ENCODE data around the gene LUC7L3. TPM values are rescaled to one million over a fixed set of nuclear protein-coding genes. Genes with fewer than 3 reads are reported as not detected.
A peak's percentile ranks its signal among the peaks of the same experiment; 100 is the strongest.

Gene LUC7L3, protein sequence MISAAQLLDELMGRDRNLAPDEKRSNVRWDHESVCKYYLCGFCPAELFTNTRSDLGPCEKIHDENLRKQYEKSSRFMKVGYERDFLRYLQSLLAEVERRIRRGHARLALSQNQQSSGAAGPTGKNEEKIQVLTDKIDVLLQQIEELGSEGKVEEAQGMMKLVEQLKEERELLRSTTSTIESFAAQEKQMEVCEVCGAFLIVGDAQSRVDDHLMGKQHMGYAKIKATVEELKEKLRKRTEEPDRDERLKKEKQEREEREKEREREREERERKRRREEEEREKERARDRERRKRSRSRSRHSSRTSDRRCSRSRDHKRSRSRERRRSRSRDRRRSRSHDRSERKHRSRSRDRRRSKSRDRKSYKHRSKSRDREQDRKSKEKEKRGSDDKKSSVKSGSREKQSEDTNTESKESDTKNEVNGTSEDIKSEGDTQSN
- total RNA-seq, result 111 and 113 TPM in 2 replicates
- 42.3 and 70.9 TPM in 2 replicates for polyA plus RNA-seq
- 43.6 and 47.2 TPM in 2 replicates for polyA plus RNA-seq (2011; cell fraction: cytosol; rRNA removed)
- polyA plus RNA-seq (2011; cell fraction: nucleus; rRNA removed), result 299 and 437 TPM in 2 replicates
- 108 and 113 TPM in 2 replicates for polyA plus RNA-seq (2012)
- polyA minus RNA-seq, result 43.9 and 55.7 TPM in 2 replicates
- polyA minus RNA-seq (2011; cell fraction: cytosol; rRNA and poly(A)+ RNA removed), result 12.1 TPM
- 95.7 and 120 TPM in 2 replicates for polyA minus RNA-seq (2011; cell fraction: nucleus; rRNA and poly(A)+ RNA removed)
- percentile 98 among the genes with signal in this experiment for Bru-seq, nascent RNA
- BruChase-seq, experiment 1, labeled RNA remaining after a 6-hour chase, result percentile 96 among the genes with signal in this experiment
- BruChase-seq, experiment 2, labeled RNA remaining after a 2-hour chase, result percentile 97 among the genes with signal in this experiment
- long read RNA-seq, full-length matches to known transcripts, result 85 of 165 reads
- long read RNA-seq, partial matches to known transcripts, result 45 of 165 reads
- long read RNA-seq, other reads (novel, unspliced or antisense), result 35 of 165 reads

DNA sequence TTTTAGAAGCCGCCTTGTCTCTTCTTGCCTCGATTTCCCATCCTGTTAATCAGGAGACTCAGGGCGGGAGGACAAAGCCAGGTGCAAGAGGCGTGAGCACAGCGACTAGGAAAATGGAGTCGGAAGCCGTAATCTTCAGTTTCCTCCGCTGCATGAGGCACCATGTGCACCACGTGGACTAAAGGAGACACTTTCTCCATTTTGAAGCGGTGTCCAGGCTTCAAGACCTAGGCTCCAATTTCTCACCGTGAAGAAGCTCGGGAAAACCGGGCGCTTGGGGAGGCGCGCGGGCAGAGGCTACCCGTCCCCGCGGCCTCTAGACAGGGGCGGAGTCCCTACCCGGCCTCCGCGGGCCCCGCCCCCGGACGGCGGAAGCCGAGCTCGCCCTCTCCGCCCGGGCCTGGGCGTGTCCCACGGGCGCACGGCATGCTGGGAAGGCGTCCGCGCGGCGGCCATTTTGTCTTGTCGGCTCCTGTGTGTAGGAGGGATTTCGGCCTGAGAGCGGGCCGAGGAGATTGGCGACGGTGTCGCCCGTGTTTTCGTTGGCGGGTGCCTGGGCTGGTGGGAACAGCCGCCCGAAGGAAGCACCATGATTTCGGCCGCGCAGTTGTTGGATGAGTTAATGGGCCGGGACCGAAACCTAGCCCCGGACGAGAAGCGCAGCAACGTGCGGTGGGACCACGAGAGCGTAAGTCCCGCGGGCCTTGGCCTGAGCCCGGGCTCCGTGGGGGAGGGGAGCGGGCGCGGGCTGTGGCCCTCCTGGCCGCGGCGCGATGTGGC, at the start of gene LUC7L3:
Gene LUC7L3, plus strand, starts transcription at position 460 of the 780 bp plus-strand sequence. Its CDS starts 130 bp downstream, at position 590.
- H3K27me3 ChIP-seq (ENCODE audit: control insufficient read depth in 2 of 2, insufficient read depth in 2 of 2, low read length in 2 of 2), result no peaks in the 10 kb centered on the region
- peaks cover 11% of the 10 kb centered on the region for H4K20me1 ChIP-seq (replicated peaks; ENCODE audit: control insufficient read depth, extremely low read depth, insufficient read depth, low read length)
- TSS peak; percentile 98 for BruUV-seq (replicated peaks)
- DNase-seq (ENCODE audit: low read depth, low spot score) (peak; percentile 96), FAIRE-seq (peak; percentile 81)
- H3K4me3 ChIP-seq (replicated peaks in 1 of 3; ENCODE audit: insufficient read depth in 1 of 3, low read depth in 1 of 3, low read length in 3 of 3), result peak within 1 kb of the TSS; percentile 70 to 98 (median 90)
- H3K36me3 ChIP-seq (ENCODE audit: control insufficient read depth in 2 of 2, extremely low read depth in 1 of 2, insufficient read depth in 2 of 2, low read length in 2 of 2), result no peaks in the 10 kb centered on the region
- H3K4me1 ChIP-seq (ENCODE audit: control insufficient read depth, extremely low read depth, insufficient read depth, low read length), result peaks cover 22% of the 10 kb centered on the region
- dilution Hi-C loops (cut with MboI; ENCODE audit: extremely low pct_ligation_motif_present, low sequenced_read_pairs) (no loop called here), intact Hi-C loops (cut with micrococcal nuclease) (loop anchor here (1.0 kb wide), 1 partner anchor 11 kb away; no protein-coding TSS in a partner anchor)
- TF ChIP-seq, protein P1, sequence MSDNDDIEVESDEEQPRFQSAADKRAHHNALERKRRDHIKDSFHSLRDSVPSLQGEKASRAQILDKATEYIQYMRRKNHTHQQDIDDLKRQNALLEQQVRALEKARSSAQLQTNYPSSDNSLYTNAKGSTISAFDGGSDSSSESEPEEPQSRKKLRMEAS (IDR thresholded peaks at IDR 0.05; ENCODE audit: insufficient read depth, insufficient read length), result peak; percentile 91
- no peak for TF ChIP-seq EZH2 (IDR thresholded peaks at IDR 0.05; ENCODE audit: borderline replicate concordance, low read depth, low read length, severe bottlenecking)
- TF ChIP-seq MYC (IDR thresholded peaks at IDR 0.05; ENCODE audit: low read depth, low read length), result peak; percentile 35
- peak; percentile 87 for TF ChIP-seq POLR2A (IDR thresholded peaks at IDR 0.05; ENCODE audit: low read depth, low read length)
- peak; percentile 97 for TF ChIP-seq POLR2AphosphoS5 (IDR thresholded peaks at IDR 0.05; ENCODE audit: insufficient read depth, low read depth, low read length)
- H3K9ac ChIP-seq (replicated peaks; ENCODE audit: extremely low read depth, insufficient read depth, low read length), result peak within 1 kb of the TSS; percentile 98
- no peaks in the 10 kb centered on the region for H3K9me1 ChIP-seq (replicated peaks; ENCODE audit: control insufficient read depth, extremely low read depth, insufficient read depth, low read length)
- POLR2A ChIA-PET, result interaction anchor here (1.1 kb wide), 1 partner anchor 11 kb away, joined by 7 read pairs; the partner anchor contains the start of gene ANKRD40
- peaks cover 49% of the 10 kb centered on the region for H3K79me2 ChIP-seq (ENCODE audit: control insufficient read depth, insufficient read depth, low read length)
- CTCF ChIA-PET, result interaction anchor here (0.8 to 1.5 kb wide), 3 partner anchors 11 to 64 kb away, joined by 3 to 9 read pairs (median 3); partner anchors contain the start of gene ANKRD40
- peak within 1 kb of the TSS; percentile 91 for H3K4me2 ChIP-seq (ENCODE audit: insufficient read depth, low read length)
- H3K27ac ChIP-seq (ENCODE audit: insufficient read depth, low read depth, low read length), result peak within 1 kb of the TSS; percentile 94
- peak within 1 kb of the TSS; percentile 95 for H2AFZ ChIP-seq (ENCODE audit: low read depth, low read length)
- no peaks in the 10 kb centered on the region for H3K9me3 ChIP-seq (replicated peaks; ENCODE audit: control insufficient read depth, insufficient read depth, low read length)
